Loucy (cell line): Measurements from ENCODE around the gene PDZD7.

Source experiments
- CTCF ChIP-seq: fragments of 200-600 bp; sonication (generic); conservative IDR thresholded peaks from 2 replicates; pipeline ENCODE4 v1.5.1; 2014; ENCODE audit warnings: mild to moderate bottlenecking, antibody characterized with exemption, low read length
- EZH2phosphoT487 ChIP-seq: fragments of 200-600 bp; IDR thresholded peaks from 2 replicates; pipeline ENCODE4 v1.6.1; 2018; ENCODE audit warnings: antibody characterized with exemption, mild to moderate bottlenecking, moderate library complexity, borderline replicate concordance

GRCh38 chr10:100986623-100986951 lies 44.3 kb downstream of the PDZD7 start:
- no peak for TF ChIP-seq CTCF
- TF ChIP-seq EZH2phosphoT487, result no peak
